Activated naive CD8-positive, alpha-beta T cell treated with anti-CD3 and anti-CD28 coated beads for 36 hours (primary cell): ENCODE data around the gene MAPKAP1. TPM values are rescaled to one million over a fixed set of nuclear protein-coding genes. Genes with fewer than 3 reads are reported as not detected.
A peak's percentile ranks its signal among the peaks of the same experiment; 100 is the strongest.

Experiments used
- DNase-seq: peaks from one replicate; pipeline ENCODE4 v3.0.0; 2021
- H3K27ac Mint-ChIP-seq: one replicate; pipeline ENCODE4 v1.8.0; 2022; ENCODE audit warnings: mild to moderate bottlenecking, moderate library complexity, mixed read lengths
- H3K27me3 Mint-ChIP-seq: one replicate; pipeline ENCODE4 v1.8.0; 2022; ENCODE audit warnings: mild to moderate bottlenecking, mixed read lengths
- H3K36me3 Mint-ChIP-seq: one replicate; pipeline ENCODE4 v1.8.0; 2021; ENCODE audit warnings: mild to moderate bottlenecking, mixed read lengths
- H3K4me1 Mint-ChIP-seq: one replicate; pipeline ENCODE4 v1.8.0; 2021; ENCODE audit warnings: mixed read lengths
- H3K4me3 Mint-ChIP-seq: one replicate; pipeline ENCODE4 v1.8.0; 2022; ENCODE audit warnings: mild to moderate bottlenecking, moderate library complexity, mixed read lengths
- H3K9me3 Mint-ChIP-seq: one replicate; pipeline ENCODE4 v1.8.0; 2022; ENCODE audit warnings: mixed read lengths
- total RNA-seq, 2 experiments: library from RNA; stranded (reverse); gene quantifications; one replicate each; pipeline ENCODE4 v1.2.3, GENCODE V29; 2021

Gene MAPKAP1
- total RNA-seq, 2 experiments from 2014 or later: 91.8 to 92.2 TPM

- H3K27ac Mint-ChIP-seq: no peak overlapping the region
- peaks cover 43% of the 10 kb centered on the region for H3K4me1 Mint-ChIP-seq
Measured at GRCh38 chr9:125529107-125529506, 177.9 kb downstream of the MAPKAP1 start.

GRCh38 chr9:125527471-125528002 lies 179.5 kb downstream of the MAPKAP1 start:
- peak overlapping the region; percentile 66 for H3K27ac Mint-ChIP-seq
- no peaks in the 10 kb centered on the region for H3K9me3 Mint-ChIP-seq
- no peak overlapping the region for H3K4me3 Mint-ChIP-seq
- H3K36me3 Mint-ChIP-seq: peaks cover 30% of the 10 kb centered on the region
- no peaks in the 10 kb centered on the region for H3K27me3 Mint-ChIP-seq
- peaks cover 53% of the 10 kb centered on the region for H3K4me1 Mint-ChIP-seq
- no peak for DNase-seq

More at GRCh38 chr9:125529107-125529506, 177.9 kb downstream of the MAPKAP1 start:
- no peak overlapping the region for H3K4me3 Mint-ChIP-seq
- H3K36me3 Mint-ChIP-seq: peaks cover 20% of the 10 kb centered on the region
- no peaks in the 10 kb centered on the region for H3K9me3 Mint-ChIP-seq
- H3K27me3 Mint-ChIP-seq: no peaks in the 10 kb centered on the region
- no peak for DNase-seq

- Mint-ChIP-seq H3K4me1 (peaks cover 62% of the 10 kb centered on the region), H3K27me3 (no peaks in the 10 kb centered on the region), H3K36me3 (peaks cover 31% of the 10 kb centered on the region), H3K4me3 (no peak overlapping the region), H3K9me3 (no peaks in the 10 kb centered on the region), H3K27ac (no peak overlapping the region)
- DNase-seq: no peak
Measured at GRCh38 chr9:125525921-125526631, 180.9 kb downstream of the MAPKAP1 start.

- DNase-seq: no peak
- Mint-ChIP-seq H3K27me3 (no peaks in the 10 kb centered on the region), H3K4me1 (peaks cover 59% of the 10 kb centered on the region), H3K9me3 (no peaks in the 10 kb centered on the region), H3K4me3 (no peak overlapping the region), H3K27ac (no peak overlapping the region), H3K36me3 (peaks cover 34% of the 10 kb centered on the region)
Measured at GRCh38 chr9:125524583-125525355, 182.2 kb downstream of the MAPKAP1 start.

- no peak overlapping the region for H3K27ac Mint-ChIP-seq
- H3K4me1 Mint-ChIP-seq: peaks cover 52% of the 10 kb centered on the region
- H3K9me3 Mint-ChIP-seq: no peaks in the 10 kb centered on the region
- no peaks in the 10 kb centered on the region for H3K27me3 Mint-ChIP-seq
- H3K4me3 Mint-ChIP-seq: no peak overlapping the region
- H3K36me3 Mint-ChIP-seq: peaks cover 38% of the 10 kb centered on the region
- no peak for DNase-seq
Measured at GRCh38 chr9:125523681-125524080, 183.3 kb downstream of the MAPKAP1 start.

GRCh38 chr9:125522328-125522725 lies 184.7 kb downstream of the MAPKAP1 start:
- H3K4me3 Mint-ChIP-seq: peak overlapping the region; percentile 0
- peaks cover 45% of the 10 kb centered on the region for H3K4me1 Mint-ChIP-seq
- no peaks in the 10 kb centered on the region for H3K27me3 Mint-ChIP-seq

GRCh38 chr9:125521462-125522327 lies 185.3 kb downstream of the MAPKAP1 start:
- Mint-ChIP-seq H3K27ac (peak overlapping the region; percentile 93), H3K9me3 (no peaks in the 10 kb centered on the region), H3K36me3 (peaks cover 34% of the 10 kb centered on the region), H3K4me3 (peak overlapping the region; percentile 60), H3K4me1 (peaks cover 43% of the 10 kb centered on the region), H3K27me3 (no peaks in the 10 kb centered on the region)
- DNase-seq: peak; percentile 23

More at GRCh38 chr9:125522328-125522725, 184.7 kb downstream of the MAPKAP1 start:
- H3K36me3 Mint-ChIP-seq: peaks cover 35% of the 10 kb centered on the region
- DNase-seq: no peak
- H3K9me3 Mint-ChIP-seq: no peaks in the 10 kb centered on the region
- H3K27ac Mint-ChIP-seq: peak overlapping the region; percentile 93

- Mint-ChIP-seq H3K4me3 (no peak overlapping the region), H3K27me3 (no peaks in the 10 kb centered on the region), H3K9me3 (no peaks in the 10 kb centered on the region), H3K4me1 (peaks cover 38% of the 10 kb centered on the region), H3K27ac (no peak overlapping the region), H3K36me3 (peaks cover 29% of the 10 kb centered on the region)
- no peak for DNase-seq
Measured at GRCh38 chr9:125519734-125520133, 187.3 kb downstream of the MAPKAP1 start.

- Mint-ChIP-seq H3K27me3 (no peaks in the 10 kb centered on the region), H3K4me1 (peaks cover 42% of the 10 kb centered on the region), H3K4me3 (no peak overlapping the region), H3K9me3 (no peaks in the 10 kb centered on the region), H3K36me3 (peaks cover 15% of the 10 kb centered on the region), H3K27ac (no peak overlapping the region)
- DNase-seq: no peak
Measured at GRCh38 chr9:125517577-125517976, 189.4 kb downstream of the MAPKAP1 start.

GRCh38 chr9:125515983-125516940 lies 190.7 kb downstream of the MAPKAP1 start:
- no peaks in the 10 kb centered on the region for H3K9me3 Mint-ChIP-seq
- peaks cover 13% of the 10 kb centered on the region for H3K36me3 Mint-ChIP-seq
- no peak for DNase-seq
- H3K27ac Mint-ChIP-seq: no peak overlapping the region
- H3K4me3 Mint-ChIP-seq: no peak overlapping the region
- H3K4me1 Mint-ChIP-seq: peaks cover 29% of the 10 kb centered on the region
- no peaks in the 10 kb centered on the region for H3K27me3 Mint-ChIP-seq

- H3K4me1 Mint-ChIP-seq: peaks cover 19% of the 10 kb centered on the region
- DNase-seq: no peak
- H3K36me3 Mint-ChIP-seq: peaks cover 8% of the 10 kb centered on the region
- H3K27me3 Mint-ChIP-seq: no peaks in the 10 kb centered on the region
- no peak overlapping the region for H3K4me3 Mint-ChIP-seq
- no peaks in the 10 kb centered on the region for H3K9me3 Mint-ChIP-seq
- no peak overlapping the region for H3K27ac Mint-ChIP-seq
Measured at GRCh38 chr9:125515281-125515680, 191.7 kb downstream of the MAPKAP1 start.

- no peaks in the 10 kb centered on the region for H3K27me3 Mint-ChIP-seq
- no peaks in the 10 kb centered on the region for H3K9me3 Mint-ChIP-seq
- H3K36me3 Mint-ChIP-seq: peaks cover 8% of the 10 kb centered on the region
- peak overlapping the region; percentile 22 for H3K27ac Mint-ChIP-seq
- H3K4me1 Mint-ChIP-seq: peaks cover 17% of the 10 kb centered on the region
- no peak for DNase-seq
- H3K4me3 Mint-ChIP-seq: no peak overlapping the region
Measured at GRCh38 chr9:125514468-125514867, 192.5 kb downstream of the MAPKAP1 start.

GRCh38 chr9:125513668-125514413 lies 193.2 kb downstream of the MAPKAP1 start:
- peaks cover 17% of the 10 kb centered on the region for H3K4me1 Mint-ChIP-seq
- H3K27me3 Mint-ChIP-seq: no peaks in the 10 kb centered on the region
- peaks cover 4% of the 10 kb centered on the region for H3K36me3 Mint-ChIP-seq
- DNase-seq: peak; percentile 46
- peak overlapping the region; percentile 22 for H3K27ac Mint-ChIP-seq
- peak overlapping the region; percentile 19 for H3K4me3 Mint-ChIP-seq
- H3K9me3 Mint-ChIP-seq: no peaks in the 10 kb centered on the region
